ENCODE measurements around the gene BRF1.

Gene BRF1

GRCh38 chr14:105221598-105222178 lies 79.1 kb downstream of the BRF1 start:
- Mint-ChIP-seq H3K4me1 (peaks cover 6% of the 10 kb centered on the region), H3K9me3 (no peaks in the 10 kb centered on the region), H3K27ac (peak overlapping the region; percentile 16), H3K27me3 (ENCODE audit: low read depth, poor library complexity) (no peaks in the 10 kb centered on the region), H3K36me3 (ENCODE audit: low read depth) (peaks cover 45% of the 10 kb centered on the region), H3K4me3 (no peak overlapping the region)
- no peak for DNase-seq
- no peak for TF ChIP-seq CTCF (IDR thresholded peaks at IDR 0.05)

GRCh38 chr14:105220699-105221597 lies 79.9 kb downstream of the BRF1 start:
- H3K9me3 Mint-ChIP-seq = no peaks in the 10 kb centered on the region
- H3K4me1 Mint-ChIP-seq = peaks cover 6% of the 10 kb centered on the region
- H3K36me3 Mint-ChIP-seq (ENCODE audit: low read depth) = peaks cover 39% of the 10 kb centered on the region
- H3K27ac Mint-ChIP-seq = no peak overlapping the region
- no peaks in the 10 kb centered on the region for H3K27me3 Mint-ChIP-seq (ENCODE audit: low read depth, poor library complexity)
- H3K4me3 Mint-ChIP-seq = no peak overlapping the region
- TF ChIP-seq CTCF (IDR thresholded peaks at IDR 0.05) = no peak
- DNase-seq = no peak

- Mint-ChIP-seq H3K27me3 (ENCODE audit: low read depth, poor library complexity) (peaks cover 2% of the 10 kb centered on the region), H3K9me3 (no peaks in the 10 kb centered on the region), H3K36me3 (ENCODE audit: low read depth) (peaks cover 36% of the 10 kb centered on the region), H3K4me3 (no peak overlapping the region), H3K27ac (peak overlapping the region; percentile 29), H3K4me1 (peaks cover 10% of the 10 kb centered on the region)
- DNase-seq = no peak
- TF ChIP-seq CTCF (IDR thresholded peaks at IDR 0.05) = no peak
Measured at GRCh38 chr14:105219753-105220152, 81.0 kb downstream of the BRF1 start.

- Mint-ChIP-seq H3K4me1 (peaks cover 10% of the 10 kb centered on the region), H3K9me3 (no peaks in the 10 kb centered on the region), H3K27ac (peak overlapping the region; percentile 29), H3K36me3 (ENCODE audit: low read depth) (peaks cover 36% of the 10 kb centered on the region), H3K27me3 (ENCODE audit: low read depth, poor library complexity) (peaks cover 2% of the 10 kb centered on the region), H3K4me3 (no peak overlapping the region)
- TF ChIP-seq CTCF (IDR thresholded peaks at IDR 0.05) = no peak
- DNase-seq = no peak
Measured at GRCh38 chr14:105219043-105219612, 81.7 kb downstream of the BRF1 start.

- peaks cover 31% of the 10 kb centered on the region for H3K36me3 Mint-ChIP-seq (ENCODE audit: low read depth)
- no peak for TF ChIP-seq CTCF (IDR thresholded peaks at IDR 0.05)
- peaks cover 2% of the 10 kb centered on the region for H3K27me3 Mint-ChIP-seq (ENCODE audit: low read depth, poor library complexity)
- DNase-seq = no peak
- H3K4me1 Mint-ChIP-seq = peaks cover 10% of the 10 kb centered on the region
- H3K4me3 Mint-ChIP-seq = no peak overlapping the region
- no peak overlapping the region for H3K27ac Mint-ChIP-seq
- H3K9me3 Mint-ChIP-seq = no peaks in the 10 kb centered on the region
Measured at GRCh38 chr14:105218611-105219010, 82.2 kb downstream of the BRF1 start.

All from nephron progenitor cell (in vitro differentiated cells).